Measurements from ENCODE around the gene B4GALNT1.
"Not testable (repeated sequence)": the region's sequence is repeated elsewhere in the genome, so short reads cannot be mapped to it uniquely, and the experiment has no call there.

B4GALNT1 gene

GRCh38 chr12:57632958-57633840 lies at the start of gene B4GALNT1:
Gene B4GALNT1, minus strand, starts transcription at chr12:57633201. Its CDS starts 1,069 bp downstream, at chr12:57632132.
- no peak within 1 kb of the TSS for H3K4me3 ChIP-seq (ENCODE audit: low read depth, low read length)
- DNase-seq (ENCODE audit: low read depth): peak; percentile 73
- TF ChIP-seq MYC (IDR thresholded peaks at IDR 0.05; ENCODE audit: low read depth, low read length) (peak; percentile 20), POLR2A (IDR thresholded peaks at IDR 0.05; ENCODE audit: extremely low read depth, insufficient read length) (no peak), MAX (IDR thresholded peaks at IDR 0.05; ENCODE audit: low read depth, low read length) (peak; percentile 41; the same call in 1 of the 2 replicates)
- TF ChIP-seq, protein P1, sequence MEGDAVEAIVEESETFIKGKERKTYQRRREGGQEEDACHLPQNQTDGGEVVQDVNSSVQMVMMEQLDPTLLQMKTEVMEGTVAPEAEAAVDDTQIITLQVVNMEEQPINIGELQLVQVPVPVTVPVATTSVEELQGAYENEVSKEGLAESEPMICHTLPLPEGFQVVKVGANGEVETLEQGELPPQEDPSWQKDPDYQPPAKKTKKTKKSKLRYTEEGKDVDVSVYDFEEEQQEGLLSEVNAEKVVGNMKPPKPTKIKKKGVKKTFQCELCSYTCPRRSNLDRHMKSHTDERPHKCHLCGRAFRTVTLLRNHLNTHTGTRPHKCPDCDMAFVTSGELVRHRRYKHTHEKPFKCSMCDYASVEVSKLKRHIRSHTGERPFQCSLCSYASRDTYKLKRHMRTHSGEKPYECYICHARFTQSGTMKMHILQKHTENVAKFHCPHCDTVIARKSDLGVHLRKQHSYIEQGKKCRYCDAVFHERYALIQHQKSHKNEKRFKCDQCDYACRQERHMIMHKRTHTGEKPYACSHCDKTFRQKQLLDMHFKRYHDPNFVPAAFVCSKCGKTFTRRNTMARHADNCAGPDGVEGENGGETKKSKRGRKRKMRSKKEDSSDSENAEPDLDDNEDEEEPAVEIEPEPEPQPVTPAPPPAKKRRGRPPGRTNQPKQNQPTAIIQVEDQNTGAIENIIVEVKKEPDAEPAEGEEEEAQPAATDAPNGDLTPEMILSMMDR (IDR thresholded peaks at IDR 0.05; ENCODE audit: low read depth, low read length): peak; percentile 85

GRCh38 chr12:57679697-57680096 lies 46.7 kb upstream of the B4GALNT1 start:
- TF ChIP-seq, protein P1 (IDR thresholded peaks at IDR 0.05; ENCODE audit: low read depth, low read length): no peak
- no peak for TF ChIP-seq POLR2A (IDR thresholded peaks at IDR 0.05; ENCODE audit: extremely low read depth, insufficient read length)
- TF ChIP-seq MAX (IDR thresholded peaks at IDR 0.05; ENCODE audit: low read depth, low read length): no peak
- no peak for TF ChIP-seq MYC (IDR thresholded peaks at IDR 0.05; ENCODE audit: low read depth, low read length)
- no peak overlapping the region for H3K4me3 ChIP-seq (ENCODE audit: low read depth, low read length)
- no peak for DNase-seq (ENCODE audit: low read depth)

GRCh38 chr12:57677947-57678346 lies 44.9 kb upstream of the B4GALNT1 start:
- H3K4me3 ChIP-seq (ENCODE audit: low read depth, low read length); DNase-seq (ENCODE audit: low read depth): not testable (repeated sequence)

DNA sequence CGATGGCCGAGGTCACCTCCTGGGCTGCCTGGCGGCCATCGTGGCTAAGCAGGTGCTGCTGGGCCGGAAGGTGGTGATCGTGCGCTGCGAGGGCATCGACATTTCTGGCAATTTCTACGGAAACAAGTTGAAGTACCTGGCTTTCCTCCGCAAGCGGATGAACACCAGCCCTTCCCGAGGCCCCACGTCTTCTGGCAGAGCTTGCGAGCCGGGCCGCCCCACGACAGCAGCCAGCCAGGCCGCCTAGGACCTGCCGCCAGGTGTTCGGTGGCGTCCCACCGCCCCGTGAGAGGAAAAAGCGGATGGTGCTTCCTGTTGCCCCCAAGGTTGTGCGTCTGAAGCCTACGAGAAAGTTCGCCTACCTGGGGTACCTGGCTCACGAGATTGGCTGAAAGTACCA lies 41.7 kb upstream of the B4GALNT1 start:
- H3K4me3 ChIP-seq (ENCODE audit: low read depth, low read length): no peak overlapping the region
- TF ChIP-seq MYC (IDR thresholded peaks at IDR 0.05; ENCODE audit: low read depth, low read length): no peak
- TF ChIP-seq, protein P1 (IDR thresholded peaks at IDR 0.05; ENCODE audit: low read depth, low read length): no peak
- TF ChIP-seq POLR2A (IDR thresholded peaks at IDR 0.05; ENCODE audit: extremely low read depth, insufficient read length): no peak
- TF ChIP-seq MAX (IDR thresholded peaks at IDR 0.05; ENCODE audit: low read depth, low read length): no peak
- DNase-seq (ENCODE audit: low read depth): no peak

GRCh38 chr12:57672801-57673200 lies 39.8 kb upstream of the B4GALNT1 start:
- no peak for DNase-seq (ENCODE audit: low read depth)
- no peak overlapping the region for H3K4me3 ChIP-seq (ENCODE audit: low read depth, low read length)
- TF ChIP-seq MAX (IDR thresholded peaks at IDR 0.05; ENCODE audit: low read depth, low read length): no peak
- no peak for TF ChIP-seq POLR2A (IDR thresholded peaks at IDR 0.05; ENCODE audit: extremely low read depth, insufficient read length)
- no peak for TF ChIP-seq MYC (IDR thresholded peaks at IDR 0.05; ENCODE audit: low read depth, low read length)
- TF ChIP-seq, protein P1 (IDR thresholded peaks at IDR 0.05; ENCODE audit: low read depth, low read length): no peak

GRCh38 chr12:57671811-57672210 lies 38.8 kb upstream of the B4GALNT1 start:
- DNase-seq (ENCODE audit: low read depth); H3K4me3 ChIP-seq (ENCODE audit: low read depth, low read length): not testable (repeated sequence)

- DNase-seq (ENCODE audit: low read depth): not testable (repeated sequence)
These were observed 36.7 kb upstream of the B4GALNT1 start for GRCh38 chr12:57669691-57670090.

More at GRCh38 chr12:57669691-57670090, 36.7 kb upstream of the B4GALNT1 start:
- H3K4me3 ChIP-seq (ENCODE audit: low read depth, low read length): not testable (repeated sequence)

Data from NB4 (cell line).